NB4 (cell line): Measurements from ENCODE around the gene ADGRB3.

Experiments used
- DNase-seq: peaks from one replicate; pipeline ENCODE4 v3.0.0; 2010; ENCODE audit warnings: low read depth
- H3K4me3 ChIP-seq: one replicate; pipeline ENCODE4 v1.5.1; 2011; ENCODE audit warnings: mild to moderate bottlenecking, low read depth, low read length, moderate library complexity
- MYC ChIP-seq: IDR thresholded peaks from 2 replicates; pipeline ENCODE4 v1.6.1; 2011; ENCODE audit warnings: low read depth, low read length
- POLR2A ChIP-seq: IDR thresholded peaks from 2 replicates; pipeline ENCODE4 v1.6.1; 2011; ENCODE audit warnings: mild to moderate bottlenecking; ENCODE audit not compliant: insufficient read length; ENCODE audit errors: extremely low read depth
- TF ChIP-seq, protein P1 (sequence below): IDR thresholded peaks from one replicate; pipeline ENCODE4 v1.5.1; 2012; ENCODE audit warnings: low read depth, low read length
- TF ChIP-seq, protein P2 (sequence below): IDR thresholded peaks from 2 replicates; pipeline ENCODE4 v1.6.1; 2011; ENCODE audit warnings: low read depth, low read length

ADGRB3 gene

DNA sequence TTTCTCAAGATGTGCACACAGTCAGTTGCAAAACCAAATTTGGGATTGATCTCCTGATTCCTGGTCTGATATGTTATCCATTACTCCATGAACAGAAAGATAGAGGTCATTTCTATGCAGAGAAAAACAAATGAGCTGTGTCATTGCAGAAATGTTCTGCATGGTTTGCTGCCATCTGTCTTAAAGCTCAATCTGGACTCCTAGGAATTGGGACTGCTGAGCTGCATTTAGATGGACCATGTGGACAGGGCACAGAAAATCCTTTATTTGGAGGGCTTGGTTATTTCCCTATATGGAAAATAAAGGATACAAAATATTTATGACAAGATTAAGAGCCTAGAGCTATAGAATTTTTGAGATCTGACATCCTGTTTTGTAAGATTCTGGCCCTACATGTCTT lies 91.3 kb downstream of the ADGRB3 start:
- TF ChIP-seq POLR2A (no peak), MYC (no peak)
- TF ChIP-seq, protein P1, sequence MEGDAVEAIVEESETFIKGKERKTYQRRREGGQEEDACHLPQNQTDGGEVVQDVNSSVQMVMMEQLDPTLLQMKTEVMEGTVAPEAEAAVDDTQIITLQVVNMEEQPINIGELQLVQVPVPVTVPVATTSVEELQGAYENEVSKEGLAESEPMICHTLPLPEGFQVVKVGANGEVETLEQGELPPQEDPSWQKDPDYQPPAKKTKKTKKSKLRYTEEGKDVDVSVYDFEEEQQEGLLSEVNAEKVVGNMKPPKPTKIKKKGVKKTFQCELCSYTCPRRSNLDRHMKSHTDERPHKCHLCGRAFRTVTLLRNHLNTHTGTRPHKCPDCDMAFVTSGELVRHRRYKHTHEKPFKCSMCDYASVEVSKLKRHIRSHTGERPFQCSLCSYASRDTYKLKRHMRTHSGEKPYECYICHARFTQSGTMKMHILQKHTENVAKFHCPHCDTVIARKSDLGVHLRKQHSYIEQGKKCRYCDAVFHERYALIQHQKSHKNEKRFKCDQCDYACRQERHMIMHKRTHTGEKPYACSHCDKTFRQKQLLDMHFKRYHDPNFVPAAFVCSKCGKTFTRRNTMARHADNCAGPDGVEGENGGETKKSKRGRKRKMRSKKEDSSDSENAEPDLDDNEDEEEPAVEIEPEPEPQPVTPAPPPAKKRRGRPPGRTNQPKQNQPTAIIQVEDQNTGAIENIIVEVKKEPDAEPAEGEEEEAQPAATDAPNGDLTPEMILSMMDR = no peak
- TF ChIP-seq, protein P2, sequence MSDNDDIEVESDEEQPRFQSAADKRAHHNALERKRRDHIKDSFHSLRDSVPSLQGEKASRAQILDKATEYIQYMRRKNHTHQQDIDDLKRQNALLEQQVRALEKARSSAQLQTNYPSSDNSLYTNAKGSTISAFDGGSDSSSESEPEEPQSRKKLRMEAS = no peak
- DNase-seq = no peak
- no peak overlapping the region for H3K4me3 ChIP-seq

DNA sequence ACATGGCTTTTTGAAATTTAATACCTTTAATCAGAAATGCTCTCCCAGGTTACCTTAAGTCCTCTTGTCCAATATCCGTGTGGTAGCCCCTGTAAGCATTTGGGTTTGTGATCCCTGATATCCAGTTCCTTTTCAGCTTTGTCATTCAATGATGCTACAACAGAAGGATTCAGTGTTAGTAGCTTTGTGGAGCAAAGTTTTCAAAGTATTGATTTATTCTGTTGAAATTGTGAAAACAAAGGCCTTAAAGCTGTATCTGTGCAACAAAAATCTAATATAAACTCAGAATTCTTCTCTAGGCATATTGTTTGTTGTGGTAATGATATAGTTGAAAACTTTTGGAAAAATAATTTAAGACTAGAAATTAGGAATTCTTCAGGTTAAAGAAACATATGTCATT lies 91.9 kb downstream of the ADGRB3 start:
- DNase-seq = no peak
- H3K4me3 ChIP-seq = no peak overlapping the region
- TF ChIP-seq POLR2A = no peak
- TF ChIP-seq, protein P1 = no peak
- TF ChIP-seq MYC = no peak
- TF ChIP-seq, protein P2 = no peak

DNA sequence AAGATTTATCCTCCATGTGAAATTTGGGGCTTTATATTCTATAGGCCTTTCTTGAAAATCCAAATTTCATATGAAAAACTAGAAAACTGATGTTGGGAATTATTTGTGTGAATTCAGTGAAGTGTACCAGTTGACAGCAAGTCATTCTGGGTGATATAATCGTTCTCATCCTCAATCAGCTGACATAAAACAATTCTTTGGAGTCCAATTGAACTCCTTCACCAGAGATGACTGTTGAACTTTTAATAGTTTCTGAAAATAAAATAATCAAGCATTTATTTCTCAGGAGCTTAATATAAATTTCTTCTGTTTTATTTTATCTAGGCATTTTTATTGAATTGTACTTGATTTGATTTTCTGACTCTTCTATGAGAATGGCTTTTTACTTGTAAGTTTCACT lies 92.6 kb downstream of the ADGRB3 start:
- no peak overlapping the region for H3K4me3 ChIP-seq
- no peak for TF ChIP-seq MYC
- TF ChIP-seq, protein P2 = no peak
- TF ChIP-seq, protein P1 = no peak
- no peak for TF ChIP-seq POLR2A

DNA sequence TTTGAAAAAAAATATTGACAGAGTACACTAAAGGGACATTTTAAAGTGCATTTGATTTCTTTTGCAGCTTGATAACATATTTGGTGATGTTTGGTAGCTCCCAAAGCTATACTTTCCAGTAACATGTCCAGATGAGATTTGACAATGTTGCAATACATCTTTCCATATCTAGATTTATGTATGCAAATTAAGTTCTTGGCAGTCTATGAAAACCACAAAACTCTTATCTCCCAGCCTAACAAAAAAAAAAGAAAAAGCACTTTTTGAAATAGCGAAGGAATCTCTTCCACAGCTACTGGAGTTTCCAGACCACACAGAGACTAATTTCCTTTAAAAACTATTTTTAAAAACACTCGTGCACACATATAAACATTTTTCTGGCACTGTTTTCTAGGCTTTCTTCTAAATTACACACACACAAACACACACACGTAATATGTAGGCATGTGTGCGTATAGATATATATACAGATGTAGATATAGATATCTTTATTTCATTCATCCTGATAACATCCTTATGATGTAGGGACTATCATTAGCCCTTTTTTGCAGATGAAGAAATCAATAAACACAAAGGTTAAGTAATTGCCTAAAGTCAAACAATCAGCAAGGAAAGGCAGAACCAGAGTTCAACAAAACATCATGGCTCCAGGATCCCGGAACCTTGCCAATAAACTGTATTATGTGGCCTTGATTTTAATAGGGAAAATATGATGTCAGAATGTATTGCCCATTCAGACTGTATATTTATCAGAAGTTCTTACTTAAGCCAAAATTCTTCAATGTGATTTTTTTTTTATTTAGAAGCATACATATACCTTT lies 93.3 kb downstream of the ADGRB3 start:
- TF ChIP-seq POLR2A (no peak), MYC (no peak)
- TF ChIP-seq, protein P2 = no peak
- TF ChIP-seq, protein P1 = no peak
- no peak for DNase-seq
- no peak overlapping the region for H3K4me3 ChIP-seq

More for the DNA sequence above, 92.6 kb downstream of the ADGRB3 start:
- DNase-seq = no peak

DNA sequence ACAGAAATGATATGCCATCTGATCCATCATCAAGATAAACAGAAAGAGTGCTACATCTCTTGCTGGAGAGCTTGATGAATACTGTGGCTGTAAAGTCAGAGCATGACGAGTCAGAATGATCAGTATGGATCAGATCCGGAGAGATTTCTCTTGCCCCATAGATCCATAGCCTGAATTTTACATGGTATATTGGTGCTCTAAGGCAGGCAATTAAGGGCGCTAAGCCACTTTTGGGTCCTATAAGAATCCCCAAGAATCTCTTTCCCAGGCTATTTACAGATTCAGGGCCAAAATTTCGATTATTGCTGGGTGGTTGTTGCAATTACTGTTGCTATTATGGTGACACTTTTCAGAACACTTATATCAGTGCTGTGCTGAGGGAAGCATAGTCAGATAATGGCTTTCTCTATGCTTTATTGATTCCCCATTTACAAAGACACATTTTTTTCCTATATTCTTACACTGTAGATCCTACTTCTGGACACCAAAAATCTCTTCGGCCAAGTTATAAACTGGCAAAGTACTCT lies 94.4 kb downstream of the ADGRB3 start:
- TF ChIP-seq, protein P1 = no peak
- no peak for DNase-seq
- no peak overlapping the region for H3K4me3 ChIP-seq
